H9 (cell line): ENCODE measurements around the gene SPTSSB. TPM values are rescaled to one million over a fixed set of nuclear protein-coding genes. Genes with fewer than 3 reads are reported as not detected.

ENCODE experiments used
- DNase-seq: peaks from one replicate; pipeline ENCODE4 v3.0.0-alpha.2; 2017
- H2AFZ ChIP-seq: one replicate; pipeline ENCODE4 v1.6.1; 2013; ENCODE audit warnings: mild to moderate bottlenecking, low read length, control low read depth, moderate library complexity
- H2AK5ac ChIP-seq: 2 replicates; pipeline ENCODE4 v1.6.1; 2013; ENCODE audit warnings: low read length, control low read depth, mixed read lengths; ENCODE audit not compliant: insufficient read length
- H2BK120ac ChIP-seq: one replicate; pipeline ENCODE4 v1.6.1; 2013; ENCODE audit warnings: low read depth, mild to moderate bottlenecking, low read length, control low read depth, inconsistent platforms; ENCODE audit not compliant: poor library complexity, severe bottlenecking
- H2BK12ac ChIP-seq: 2 replicates; pipeline ENCODE4 v1.6.1; 2013; ENCODE audit warnings: low read length, control low read depth, mixed read lengths, low read depth; ENCODE audit not compliant: insufficient read length
- H2BK15ac ChIP-seq: 2 replicates; pipeline ENCODE4 v1.6.1; 2013; ENCODE audit warnings: low read depth, low read length, control low read depth
- H2BK20ac ChIP-seq: one replicate; pipeline ENCODE4 v1.6.1; 2013; ENCODE audit warnings: low read depth, mild to moderate bottlenecking, low read length, control low read depth, inconsistent platforms; ENCODE audit not compliant: poor library complexity, severe bottlenecking
- H2BK5ac ChIP-seq: 2 replicates; pipeline ENCODE4 v1.6.1; 2013; ENCODE audit warnings: low read length, control low read depth, mixed read lengths; ENCODE audit not compliant: insufficient read length
- H3K14ac ChIP-seq: 2 replicates; pipeline ENCODE4 v1.6.1; 2013; ENCODE audit warnings: low read length, control low read depth; ENCODE audit not compliant: insufficient read depth
- H3K18ac ChIP-seq: 2 replicates; pipeline ENCODE4 v1.6.1; 2013; ENCODE audit warnings: low read depth, mild to moderate bottlenecking, mixed read lengths, low read length, control low read depth; ENCODE audit not compliant: insufficient read length
- H3K23ac ChIP-seq: 2 replicates; pipeline ENCODE4 v1.6.1; 2013; ENCODE audit warnings: low read length, control low read depth, mixed read lengths, low read depth; ENCODE audit not compliant: insufficient read length
- H3K23me2 ChIP-seq: 2 replicates; pipeline ENCODE4 v1.6.1; 2013; ENCODE audit warnings: low read depth, mild to moderate bottlenecking, mixed read lengths, low read length, control low read depth; ENCODE audit not compliant: insufficient read length, poor library complexity, severe bottlenecking
- H3K27ac ChIP-seq: 2 replicates; pipeline ENCODE4 v1.5.1; 2013; ENCODE audit warnings: low read length, control low read depth, mixed read lengths, low read depth; ENCODE audit not compliant: insufficient read length
- H3K27me3 ChIP-seq: 2 replicates; pipeline ENCODE4 v1.6.1; 2013; ENCODE audit warnings: low read length, control low read depth, inconsistent platforms; ENCODE audit not compliant: insufficient read depth
- H3K4ac ChIP-seq: 2 replicates; pipeline ENCODE4 v1.6.1; 2013; ENCODE audit warnings: low read depth, mild to moderate bottlenecking, control low read depth, inconsistent platforms, low read length, moderate library complexity
- H3K4me1 ChIP-seq: 2 replicates; pipeline ENCODE4 v1.6.1; 2013; ENCODE audit warnings: low read length, control low read depth, inconsistent platforms; ENCODE audit not compliant: insufficient read depth
- H3K4me2 ChIP-seq: 2 replicates; pipeline ENCODE4 v1.6.1; 2013; ENCODE audit warnings: low read length, control low read depth, mixed read lengths; ENCODE audit not compliant: insufficient read length, insufficient read depth
- H3K56ac ChIP-seq: 2 replicates; pipeline ENCODE4 v1.6.1; 2013; ENCODE audit warnings: low read depth, mild to moderate bottlenecking, mixed read lengths, low read length, control low read depth; ENCODE audit not compliant: insufficient read length
- H3K79me1 ChIP-seq: 2 replicates; pipeline ENCODE4 v1.6.1; 2013; ENCODE audit warnings: low read depth, mild to moderate bottlenecking, moderate library complexity, low read length, control low read depth, inconsistent platforms; ENCODE audit not compliant: insufficient read depth, poor library complexity, severe bottlenecking
- H3K79me2 ChIP-seq: 2 replicates; pipeline ENCODE4 v1.6.1; 2013; ENCODE audit warnings: low read length, control low read depth, inconsistent platforms; ENCODE audit not compliant: insufficient read depth
- H3K9ac ChIP-seq: 2 replicates; pipeline ENCODE4 v1.6.1; 2013; ENCODE audit warnings: low read length, control low read depth, mixed read lengths; ENCODE audit not compliant: insufficient read length; ENCODE audit errors: extremely low read depth
- H3K9me3 ChIP-seq: one replicate; pipeline ENCODE4 v1.6.1; 2013; ENCODE audit warnings: low read depth, low read length, inconsistent platforms; ENCODE audit not compliant: control insufficient read depth
- H3T11ph ChIP-seq: one replicate; pipeline ENCODE4 v1.6.1; 2013; ENCODE audit warnings: mild to moderate bottlenecking, low read length, control low read depth, inconsistent platforms
- H4K20me1 ChIP-seq: one replicate; pipeline ENCODE4 v1.6.1; 2013; ENCODE audit not compliant: control insufficient read depth, insufficient read length, insufficient read depth
- H4K5ac ChIP-seq: 2 replicates; pipeline ENCODE4 v1.6.1; 2013; ENCODE audit warnings: low read depth, mild to moderate bottlenecking, mixed read lengths, low read length, control low read depth; ENCODE audit not compliant: insufficient read length
- H4K8ac ChIP-seq: replicated peaks from 2 replicates; pipeline ENCODE4 v1.6.1; 2013; ENCODE audit warnings: low read length, control low read depth, mixed read lengths, low read depth; ENCODE audit not compliant: insufficient read length
- H4K91ac ChIP-seq: 2 replicates; pipeline ENCODE4 v1.6.1; 2013; ENCODE audit warnings: low read depth, mild to moderate bottlenecking, moderate library complexity, mixed read lengths, low read length, control low read depth; ENCODE audit not compliant: insufficient read length
- H3K27ac Mint-ChIP-seq, 3 experiments: 2 replicates in 2 of 3; 3 replicates in 1 of 3; pipeline ENCODE4 v1.8.0; 2020 to 2021; ENCODE audit warnings: mixed read lengths in 3 of 3, mild to moderate bottlenecking in 1 of 3, moderate library complexity in 1 of 3
- H3K27me3 Mint-ChIP-seq: 2 replicates; pipeline ENCODE4 v1.8.0; 2021; ENCODE audit warnings: low read depth, mild to moderate bottlenecking, moderate library complexity, mixed read lengths
- H3K36me3 Mint-ChIP-seq, 3 experiments: 2 replicates in 2 of 3; 3 replicates in 1 of 3; pipeline ENCODE4 v1.8.0; 2020 to 2021; ENCODE audit warnings: low read depth in 3 of 3, mixed read lengths in 3 of 3; ENCODE audit not compliant: insufficient read depth in 1 of 3
- H3K4me1 Mint-ChIP-seq, 2 experiments: 2 replicates each; pipeline ENCODE4 v1.8.0; 2020; ENCODE audit warnings: mixed read lengths in 2 of 2
- H3K4me3 Mint-ChIP-seq, 2 experiments: 2 replicates in 1 of 2; 3 replicates in 1 of 2; pipeline ENCODE4 v1.8.0; 2020 to 2021; ENCODE audit warnings: mild to moderate bottlenecking in 2 of 2, mixed read lengths in 2 of 2, moderate library complexity in 1 of 2
- H3K9me3 Mint-ChIP-seq, 2 experiments: 2 replicates in 1 of 2; 3 replicates in 1 of 2; pipeline ENCODE4 v1.8.0; 2020; ENCODE audit warnings: mild to moderate bottlenecking in 2 of 2, mixed read lengths in 2 of 2, moderate library complexity in 1 of 2
- WGBS: extraction: QIAGEN DNeasy Blood & Tissue Kit; methylation state at CpG from one replicate; pipeline ENCODE4 v1.1.7; 2013; ENCODE audit warnings: missing lambda C conversion rate, low lambda C conversion rate, mixed read lengths; ENCODE audit not compliant: insufficient read length; ENCODE audit errors: extremely low coverage; 5-methylcytosine and 5-hydroxymethylcytosine counted together
- total RNA-seq: library from RNA; stranded (reverse); gene quantifications from 2 replicates; pipeline ENCODE4 v1.2.1, GENCODE V29; 2021
- TF ChIP-seq, protein P1 (sequence below): fragments of 200-600 bp; sonication (generic); conservative IDR thresholded peaks from 3 replicates; pipeline ENCODE4 v1.8.0; 2021; ENCODE audit warnings: antibody characterized with exemption, mild to moderate bottlenecking

Gene SPTSSB
- total RNA-seq, 1 experiment from 2014 or later = 3.5 TPM

GRCh38 chr3:161414907-161415306 is 43.6 kb upstream of the SPTSSB start:
- H3K27me3 Mint-ChIP-seq = no peaks in the 10 kb centered on the region
- H3K36me3 Mint-ChIP-seq = peaks cover 22 to 28% (median 25%) of the 10 kb centered on the region in 3 experiments
- 100% methylated on average over 1 of the region's 1 CpG for WGBS
- no peak overlapping the region for H3K18ac ChIP-seq
- TF ChIP-seq, protein P1, sequence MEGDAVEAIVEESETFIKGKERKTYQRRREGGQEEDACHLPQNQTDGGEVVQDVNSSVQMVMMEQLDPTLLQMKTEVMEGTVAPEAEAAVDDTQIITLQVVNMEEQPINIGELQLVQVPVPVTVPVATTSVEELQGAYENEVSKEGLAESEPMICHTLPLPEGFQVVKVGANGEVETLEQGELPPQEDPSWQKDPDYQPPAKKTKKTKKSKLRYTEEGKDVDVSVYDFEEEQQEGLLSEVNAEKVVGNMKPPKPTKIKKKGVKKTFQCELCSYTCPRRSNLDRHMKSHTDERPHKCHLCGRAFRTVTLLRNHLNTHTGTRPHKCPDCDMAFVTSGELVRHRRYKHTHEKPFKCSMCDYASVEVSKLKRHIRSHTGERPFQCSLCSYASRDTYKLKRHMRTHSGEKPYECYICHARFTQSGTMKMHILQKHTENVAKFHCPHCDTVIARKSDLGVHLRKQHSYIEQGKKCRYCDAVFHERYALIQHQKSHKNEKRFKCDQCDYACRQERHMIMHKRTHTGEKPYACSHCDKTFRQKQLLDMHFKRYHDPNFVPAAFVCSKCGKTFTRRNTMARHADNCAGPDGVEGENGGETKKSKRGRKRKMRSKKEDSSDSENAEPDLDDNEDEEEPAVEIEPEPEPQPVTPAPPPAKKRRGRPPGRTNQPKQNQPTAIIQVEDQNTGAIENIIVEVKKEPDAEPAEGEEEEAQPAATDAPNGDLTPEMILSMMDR = no peak
- no peak overlapping the region for H2BK15ac ChIP-seq
- H3K4me1 Mint-ChIP-seq = peaks cover 15 to 16% of the 10 kb centered on the region in 2 experiments
- H3K27me3 ChIP-seq = no peaks in the 10 kb centered on the region
- H3K56ac ChIP-seq = no peak overlapping the region
- H3K9me3 Mint-ChIP-seq = peaks cover 13 to 19% of the 10 kb centered on the region in 2 experiments
- H2BK12ac ChIP-seq = no peak overlapping the region
- DNase-seq = no peak
- no peak overlapping the region for H3K23ac ChIP-seq
- H3K4me2 ChIP-seq = no peak overlapping the region
- no peak overlapping the region for H2AFZ ChIP-seq
- H3K27ac Mint-ChIP-seq = no peak overlapping the region
- no peak overlapping the region for H2BK20ac ChIP-seq
- no peak overlapping the region for H4K91ac ChIP-seq
- no peak overlapping the region for H3K4me3 Mint-ChIP-seq
- no peak overlapping the region for H3K14ac ChIP-seq
- no peak overlapping the region for H2AK5ac ChIP-seq
- no peak overlapping the region for H3K9ac ChIP-seq
- H3K79me1 ChIP-seq = no peaks in the 10 kb centered on the region
- H4K5ac ChIP-seq = no peak overlapping the region
- H3K4me1 ChIP-seq = peaks cover 2% of the 10 kb centered on the region
- no peak overlapping the region for H3K27ac ChIP-seq
- H3K9me3 ChIP-seq = no peaks in the 10 kb centered on the region
- no peaks in the 10 kb centered on the region for H3K23me2 ChIP-seq
- H3K4ac ChIP-seq = no peak overlapping the region
- H4K20me1 ChIP-seq = no peaks in the 10 kb centered on the region
- H2BK120ac ChIP-seq = no peak overlapping the region
- H3K79me2 ChIP-seq = no peaks in the 10 kb centered on the region
- H2BK5ac ChIP-seq = no peak overlapping the region
- H4K8ac ChIP-seq = no peak overlapping the region
- H3T11ph ChIP-seq = no peak overlapping the region
